ENCODE measurements around the gene RALGAPA2. TPM values are rescaled to one million over a fixed set of nuclear protein-coding genes. Genes with fewer than 3 reads are reported as not detected.

Gene RALGAPA2
- total and polyA plus RNA-seq, 2 of the 13 experiments (the other 11 are each of a cell fraction or from before 2014, with no cell fraction given), result 13.8 to 17.7 TPM

DNA sequence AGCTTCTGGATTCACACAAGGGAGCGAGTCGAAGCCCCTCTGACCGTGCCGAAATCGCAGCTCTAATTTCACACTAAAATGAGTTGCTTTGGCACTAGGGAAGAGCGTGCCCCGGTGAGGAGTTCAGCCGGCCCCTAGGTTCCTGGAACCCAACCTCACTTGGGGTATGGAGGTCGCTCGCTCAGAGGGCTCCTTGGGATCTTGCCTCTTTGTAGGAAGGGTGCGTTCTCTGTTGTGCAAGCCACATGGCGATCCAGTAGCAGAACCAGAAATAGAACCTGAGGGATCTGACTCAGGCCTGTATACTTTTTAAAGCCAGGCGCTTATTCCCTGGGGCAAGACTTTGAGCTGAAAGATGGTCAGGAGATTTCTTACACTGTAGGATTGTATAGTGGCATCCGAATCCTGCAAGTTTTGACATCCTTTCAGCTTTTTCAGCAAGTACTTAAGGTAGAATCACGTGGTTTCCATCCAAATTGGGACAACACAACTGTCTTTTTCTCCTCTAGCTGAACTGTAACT, 861 bp upstream of the RALGAPA2 start (continued):
- TF ChIP-seq, protein P1, sequence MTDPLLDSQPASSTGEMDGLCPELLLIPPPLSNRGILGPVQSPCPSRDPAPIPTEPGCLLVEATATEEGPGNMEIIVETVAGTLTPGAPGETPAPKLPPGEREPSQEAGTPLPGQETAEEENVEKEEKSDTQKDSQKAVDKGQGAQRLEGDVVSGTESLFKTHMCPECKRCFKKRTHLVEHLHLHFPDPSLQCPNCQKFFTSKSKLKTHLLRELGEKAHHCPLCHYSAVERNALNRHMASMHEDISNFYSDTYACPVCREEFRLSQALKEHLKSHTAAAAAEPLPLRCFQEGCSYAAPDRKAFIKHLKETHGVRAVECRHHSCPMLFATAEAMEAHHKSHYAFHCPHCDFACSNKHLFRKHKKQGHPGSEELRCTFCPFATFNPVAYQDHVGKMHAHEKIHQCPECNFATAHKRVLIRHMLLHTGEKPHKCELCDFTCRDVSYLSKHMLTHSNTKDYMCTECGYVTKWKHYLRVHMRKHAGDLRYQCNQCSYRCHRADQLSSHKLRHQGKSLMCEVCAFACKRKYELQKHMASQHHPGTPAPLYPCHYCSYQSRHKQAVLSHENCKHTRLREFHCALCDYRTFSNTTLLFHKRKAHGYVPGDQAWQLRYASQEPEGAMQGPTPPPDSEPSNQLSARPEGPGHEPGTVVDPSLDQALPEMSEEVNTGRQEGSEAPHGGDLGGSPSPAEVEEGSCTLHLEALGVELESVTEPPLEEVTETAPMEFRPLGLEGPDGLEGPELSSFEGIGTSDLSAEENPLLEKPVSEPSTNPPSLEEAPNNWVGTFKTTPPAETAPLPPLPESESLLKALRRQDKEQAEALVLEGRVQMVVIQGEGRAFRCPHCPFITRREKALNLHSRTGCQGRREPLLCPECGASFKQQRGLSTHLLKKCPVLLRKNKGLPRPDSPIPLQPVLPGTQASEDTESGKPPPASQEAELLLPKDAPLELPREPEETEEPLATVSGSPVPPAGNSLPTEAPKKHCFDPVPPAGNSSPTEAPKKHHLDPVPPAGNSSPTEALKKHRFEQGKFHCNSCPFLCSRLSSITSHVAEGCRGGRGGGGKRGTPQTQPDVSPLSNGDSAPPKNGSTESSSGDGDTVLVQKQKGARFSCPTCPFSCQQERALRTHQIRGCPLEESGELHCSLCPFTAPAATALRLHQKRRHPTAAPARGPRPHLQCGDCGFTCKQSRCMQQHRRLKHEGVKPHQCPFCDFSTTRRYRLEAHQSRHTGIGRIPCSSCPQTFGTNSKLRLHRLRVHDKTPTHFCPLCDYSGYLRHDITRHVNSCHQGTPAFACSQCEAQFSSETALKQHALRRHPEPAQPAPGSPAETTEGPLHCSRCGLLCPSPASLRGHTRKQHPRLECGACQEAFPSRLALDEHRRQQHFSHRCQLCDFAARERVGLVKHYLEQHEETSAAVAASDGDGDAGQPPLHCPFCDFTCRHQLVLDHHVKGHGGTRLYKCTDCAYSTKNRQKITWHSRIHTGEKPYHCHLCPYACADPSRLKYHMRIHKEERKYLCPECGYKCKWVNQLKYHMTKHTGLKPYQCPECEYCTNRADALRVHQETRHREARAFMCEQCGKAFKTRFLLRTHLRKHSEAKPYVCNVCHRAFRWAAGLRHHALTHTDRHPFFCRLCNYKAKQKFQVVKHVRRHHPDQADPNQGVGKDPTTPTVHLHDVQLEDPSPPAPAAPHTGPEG (CRISPR knock-in tag; IDR thresholded peaks at IDR 0.05), result 0 out of 2 replicates have a peak, but pooled peaks have one; percentile 44
- TF ChIP-seq ZNF781 (CRISPR knock-in tag; IDR thresholded peaks at IDR 0.05; ENCODE audit: borderline replicate concordance, not compliant biosample characterization), result no peak
- TF ChIP-seq, protein P2, sequence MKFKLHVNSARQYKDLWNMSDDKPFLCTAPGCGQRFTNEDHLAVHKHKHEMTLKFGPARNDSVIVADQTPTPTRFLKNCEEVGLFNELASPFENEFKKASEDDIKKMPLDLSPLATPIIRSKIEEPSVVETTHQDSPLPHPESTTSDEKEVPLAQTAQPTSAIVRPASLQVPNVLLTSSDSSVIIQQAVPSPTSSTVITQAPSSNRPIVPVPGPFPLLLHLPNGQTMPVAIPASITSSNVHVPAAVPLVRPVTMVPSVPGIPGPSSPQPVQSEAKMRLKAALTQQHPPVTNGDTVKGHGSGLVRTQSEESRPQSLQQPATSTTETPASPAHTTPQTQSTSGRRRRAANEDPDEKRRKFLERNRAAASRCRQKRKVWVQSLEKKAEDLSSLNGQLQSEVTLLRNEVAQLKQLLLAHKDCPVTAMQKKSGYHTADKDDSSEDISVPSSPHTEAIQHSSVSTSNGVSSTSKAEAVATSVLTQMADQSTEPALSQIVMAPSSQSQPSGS (CRISPR knock-in tag; IDR thresholded peaks at IDR 0.05), result no peak
- no peak for TF ChIP-seq ZZZ3 (CRISPR knock-in tag; IDR thresholded peaks at IDR 0.05; ENCODE audit: borderline replicate concordance)
- no peak for TF ChIP-seq NR2F6 (IDR thresholded peaks at IDR 0.05)
- no peak for TF ChIP-seq NR2F6 (CRISPR knock-in tag; IDR thresholded peaks at IDR 0.05)
- TF ChIP-seq YEATS2 (CRISPR knock-in tag; IDR thresholded peaks at IDR 0.05; ENCODE audit: borderline replicate concordance), result no peak
- TF ChIP-seq NKX3-1 (CRISPR knock-in tag; IDR thresholded peaks at IDR 0.05), result 0 out of 2 replicates have a peak, but pooled peaks have one; percentile 58
- no peak for TF ChIP-seq SP2 (CRISPR knock-in tag; IDR thresholded peaks at IDR 0.05)
- no peak for TF ChIP-seq RFX5 (IDR thresholded peaks at IDR 0.05; ENCODE audit: low read depth, low read length)
- TF ChIP-seq MAZ (IDR thresholded peaks at IDR 0.05; ENCODE audit: borderline replicate concordance, low read depth, low read length), result no peak
- no peak for TF ChIP-seq MAZ (CRISPR knock-in tag; IDR thresholded peaks at IDR 0.05; ENCODE audit: low read depth)
- TF ChIP-seq FOXO1 (CRISPR knock-in tag; IDR thresholded peaks at IDR 0.05), result no peak
- TF ChIP-seq ZNF33B (CRISPR knock-in tag; IDR thresholded peaks at IDR 0.05), result no peak; the same call in 1 of the 2 replicates
- TF ChIP-seq KLF6 (CRISPR knock-in tag; IDR thresholded peaks at IDR 0.05), result no peak
- TF ChIP-seq, protein P3, sequence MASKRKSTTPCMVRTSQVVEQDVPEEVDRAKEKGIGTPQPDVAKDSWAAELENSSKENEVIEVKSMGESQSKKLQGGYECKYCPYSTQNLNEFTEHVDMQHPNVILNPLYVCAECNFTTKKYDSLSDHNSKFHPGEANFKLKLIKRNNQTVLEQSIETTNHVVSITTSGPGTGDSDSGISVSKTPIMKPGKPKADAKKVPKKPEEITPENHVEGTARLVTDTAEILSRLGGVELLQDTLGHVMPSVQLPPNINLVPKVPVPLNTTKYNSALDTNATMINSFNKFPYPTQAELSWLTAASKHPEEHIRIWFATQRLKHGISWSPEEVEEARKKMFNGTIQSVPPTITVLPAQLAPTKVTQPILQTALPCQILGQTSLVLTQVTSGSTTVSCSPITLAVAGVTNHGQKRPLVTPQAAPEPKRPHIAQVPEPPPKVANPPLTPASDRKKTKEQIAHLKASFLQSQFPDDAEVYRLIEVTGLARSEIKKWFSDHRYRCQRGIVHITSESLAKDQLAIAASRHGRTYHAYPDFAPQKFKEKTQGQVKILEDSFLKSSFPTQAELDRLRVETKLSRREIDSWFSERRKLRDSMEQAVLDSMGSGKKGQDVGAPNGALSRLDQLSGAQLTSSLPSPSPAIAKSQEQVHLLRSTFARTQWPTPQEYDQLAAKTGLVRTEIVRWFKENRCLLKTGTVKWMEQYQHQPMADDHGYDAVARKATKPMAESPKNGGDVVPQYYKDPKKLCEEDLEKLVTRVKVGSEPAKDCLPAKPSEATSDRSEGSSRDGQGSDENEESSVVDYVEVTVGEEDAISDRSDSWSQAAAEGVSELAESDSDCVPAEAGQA (IDR thresholded peaks at IDR 0.05; ENCODE audit: low read depth), result no peak
- TF ChIP-seq, protein P3 (CRISPR knock-in tag; IDR thresholded peaks at IDR 0.05; ENCODE audit: borderline replicate concordance), result no peak
- TF ChIP-seq ZNF235 (CRISPR knock-in tag; IDR thresholded peaks at IDR 0.05; ENCODE audit: borderline replicate concordance), result no peak; the same call in 1 of the 2 replicates
- TF ChIP-seq NFE2 (CRISPR knock-in tag; IDR thresholded peaks at IDR 0.05), result no peak

Measured in HepG2 (cell line).